Astrocyte (in vitro differentiated cells and primary cell): Measurements from ENCODE around the gene ATP13A2. TPM values are rescaled to one million over a fixed set of nuclear protein-coding genes. Genes with fewer than 3 reads are reported as not detected.

Source experiments
- DNase-seq: peaks from one replicate; pipeline ENCODE4 v3.0.0-alpha.2; 2010; ENCODE audit warnings: low read depth
- FAIRE-seq: peaks from 2 replicates; lab custom pipeline; 2011; peaks lifted over from hg19 to GRCh38; lab: Jason Lieb, UNC
- H2AFZ ChIP-seq: 2 replicates; pipeline ENCODE4 v1.6.0; 2012; ENCODE audit warnings: low read depth, low read length, inconsistent platforms
- H3K27ac ChIP-seq: 2 replicates; pipeline ENCODE4 v1.5.1; 2011; ENCODE audit warnings: low read depth, low read length, inconsistent platforms
- H3K27me3 ChIP-seq: 2 replicates; pipeline ENCODE4 v1.6.0; 2011; ENCODE audit warnings: low read length, inconsistent platforms; ENCODE audit not compliant: insufficient read depth
- H3K36me3 ChIP-seq: 2 replicates; pipeline ENCODE4 v1.5.1; 2011; ENCODE audit warnings: low read length, inconsistent platforms; ENCODE audit not compliant: insufficient read depth
- H3K4me1 ChIP-seq: 2 replicates; pipeline ENCODE4 v1.5.1; 2011; ENCODE audit warnings: low read length, inconsistent platforms; ENCODE audit not compliant: insufficient read depth
- H3K4me2 ChIP-seq: 2 replicates; pipeline ENCODE4 v1.6.0; 2012; ENCODE audit warnings: low read length, inconsistent platforms
- H3K4me3 ChIP-seq: 2 replicates; pipeline ENCODE4 v1.5.1; 2011; ENCODE audit warnings: low read depth, mild to moderate bottlenecking, low read length, inconsistent platforms; ENCODE audit not compliant: insufficient read depth
- H3K79me2 ChIP-seq: 2 replicates; pipeline ENCODE4 v1.6.0; 2012; ENCODE audit warnings: mild to moderate bottlenecking, low read length, inconsistent platforms; ENCODE audit not compliant: insufficient read depth
- H3K9ac ChIP-seq: 2 replicates; pipeline ENCODE4 v1.6.0; 2012; ENCODE audit warnings: mild to moderate bottlenecking, low read length, inconsistent platforms
- H3K9me3 ChIP-seq: 2 replicates; pipeline ENCODE4 v1.5.1; 2012; ENCODE audit warnings: low read depth, mild to moderate bottlenecking, low read length, inconsistent platforms; ENCODE audit not compliant: insufficient read depth
- H4K20me1 ChIP-seq: 2 replicates; pipeline ENCODE4 v1.6.0; 2012; ENCODE audit warnings: low read length, inconsistent platforms; ENCODE audit not compliant: insufficient read depth
- H3K27ac Mint-ChIP-seq: one replicate; pipeline ENCODE4 v1.8.0; 2021; ENCODE audit warnings: mild to moderate bottlenecking, mixed read lengths; ENCODE audit not compliant: unreplicated experiment
- H3K27me3 Mint-ChIP-seq: one replicate; pipeline ENCODE4 v1.8.0; 2021; ENCODE audit warnings: low read depth, mixed read lengths; ENCODE audit not compliant: unreplicated experiment
- H3K36me3 Mint-ChIP-seq: one replicate; pipeline ENCODE4 v1.8.0; 2021; ENCODE audit warnings: low read depth, mixed read lengths; ENCODE audit not compliant: unreplicated experiment
- H3K4me1 Mint-ChIP-seq: one replicate; pipeline ENCODE4 v1.8.0; 2021; ENCODE audit warnings: low read depth, mixed read lengths; ENCODE audit not compliant: unreplicated experiment
- H3K4me3 Mint-ChIP-seq: one replicate; pipeline ENCODE4 v1.8.0; 2021; ENCODE audit warnings: mild to moderate bottlenecking, moderate library complexity, mixed read lengths; ENCODE audit not compliant: unreplicated experiment
- H3K9me3 Mint-ChIP-seq: one replicate; pipeline ENCODE4 v1.8.0; 2021; ENCODE audit warnings: mild to moderate bottlenecking, mixed read lengths; ENCODE audit not compliant: unreplicated experiment
- CTCF ChIP-seq: IDR thresholded peaks from 2 replicates; pipeline ENCODE4 v1.5.1; 2011; ENCODE audit warnings: low read depth, mild to moderate bottlenecking, inconsistent platforms, low read length, moderate library complexity; ENCODE audit not compliant: insufficient read depth
- EZH2 ChIP-seq: IDR thresholded peaks from 2 replicates; pipeline ENCODE4 v1.6.1; 2012; ENCODE audit warnings: mild to moderate bottlenecking, low read length, inconsistent platforms; ENCODE audit not compliant: insufficient read depth
- total RNA-seq: library from RNA; stranded (reverse); gene quantifications from 2 replicates; pipeline ENCODE4 v1.2.1, GENCODE V29; 2021

ATP13A2 gene
- total RNA-seq, 1 donor from 2014 or later = 67.8 TPM

GRCh38 chr1:17052641-17053040 is 40.9 kb upstream of the ATP13A2 start:
- peak overlapping the region; percentile 96 for H3K9ac ChIP-seq
- TF ChIP-seq CTCF = no peak
- no peak for TF ChIP-seq EZH2
- no peak for DNase-seq
- H3K79me2 ChIP-seq = peaks cover 54% of the 10 kb centered on the region
- Mint-ChIP-seq H3K4me1 (peaks cover 7% of the 10 kb centered on the region), H3K4me3 (peak overlapping the region; percentile 95), H3K27ac (no peak overlapping the region), H3K27me3 (no peaks in the 10 kb centered on the region), H3K36me3 (no peaks in the 10 kb centered on the region), H3K9me3 (no peaks in the 10 kb centered on the region)
- H3K9me3 ChIP-seq = no peaks in the 10 kb centered on the region
- peak overlapping the region; percentile 100 for H3K4me3 ChIP-seq
- H3K4me2 ChIP-seq = peak overlapping the region; percentile 99
- no peak overlapping the region for H2AFZ ChIP-seq
- FAIRE-seq = no peak
- H3K27ac ChIP-seq = no peak overlapping the region
- H3K36me3 ChIP-seq = peaks cover 13% of the 10 kb centered on the region
- peaks cover 10% of the 10 kb centered on the region for H3K4me1 ChIP-seq
- peaks cover 42% of the 10 kb centered on the region for H4K20me1 ChIP-seq
- no peaks in the 10 kb centered on the region for H3K27me3 ChIP-seq

DNA sequence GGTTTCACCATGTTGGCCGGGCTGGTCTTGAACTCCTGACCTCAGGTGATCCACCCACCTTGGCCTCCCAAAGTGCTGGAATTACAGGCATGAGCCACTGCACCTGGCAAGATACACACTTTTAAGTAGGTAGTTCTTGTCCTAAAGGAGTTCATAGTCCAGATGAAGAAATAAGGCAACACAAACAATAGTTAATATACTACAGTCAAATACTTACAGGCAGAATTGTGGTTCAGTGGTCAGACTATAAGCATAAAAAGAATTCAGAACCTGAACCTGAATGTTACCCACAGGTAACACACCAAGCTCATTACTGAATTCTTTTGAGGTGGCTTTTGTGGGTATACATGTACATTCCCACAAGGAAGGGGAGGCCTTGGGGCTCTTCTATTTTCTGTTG is 40.3 kb upstream of the ATP13A2 start:
- Histone ChIP-seq H3K79me2 (peaks cover 56% of the 10 kb centered on the region), H3K27ac (no peak overlapping the region), H3K4me2 (peak overlapping the region; percentile 99), H3K9me3 (no peaks in the 10 kb centered on the region), H2AFZ (no peak overlapping the region), H3K4me3 (no peak overlapping the region), H3K9ac (no peak overlapping the region), H4K20me1 (peaks cover 47% of the 10 kb centered on the region), H3K4me1 (peaks cover 10% of the 10 kb centered on the region), H3K27me3 (no peaks in the 10 kb centered on the region), H3K36me3 (peaks cover 13% of the 10 kb centered on the region)
- no peak for FAIRE-seq
- Mint-ChIP-seq H3K9me3 (no peaks in the 10 kb centered on the region), H3K4me1 (peaks cover 7% of the 10 kb centered on the region), H3K27ac (no peak overlapping the region), H3K27me3 (no peaks in the 10 kb centered on the region), H3K4me3 (peak overlapping the region; percentile 95), H3K36me3 (no peaks in the 10 kb centered on the region)
- no peak for DNase-seq
- TF ChIP-seq EZH2 (no peak), CTCF (no peak)

DNA sequence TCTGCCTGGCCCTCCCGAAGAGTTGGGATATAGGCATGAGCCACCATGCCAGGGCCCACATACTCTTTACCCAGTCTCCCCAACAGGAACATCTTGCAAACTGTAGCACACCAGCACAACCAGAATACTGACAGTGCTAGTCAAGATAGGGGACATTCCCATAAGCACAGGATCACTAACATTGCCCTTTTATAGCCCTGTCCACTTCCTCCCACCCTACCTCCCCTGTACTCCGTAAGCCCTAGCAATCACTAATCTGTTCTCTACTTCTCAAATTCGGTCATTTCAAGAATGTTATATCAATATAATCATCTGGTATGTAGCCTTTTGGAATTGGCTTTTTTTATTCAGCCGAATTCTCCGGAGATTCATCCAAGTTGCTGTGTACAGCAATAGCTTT is 36.2 kb upstream of the ATP13A2 start:
- no peak for TF ChIP-seq EZH2
- TF ChIP-seq CTCF = no peak
- H3K27me3 Mint-ChIP-seq = no peaks in the 10 kb centered on the region
- Histone ChIP-seq H3K4me1 (peaks cover 9% of the 10 kb centered on the region), H4K20me1 (peaks cover 45% of the 10 kb centered on the region), H3K9me3 (no peaks in the 10 kb centered on the region), H3K27me3 (no peaks in the 10 kb centered on the region), H2AFZ (no peak overlapping the region), H3K79me2 (peaks cover 68% of the 10 kb centered on the region), H3K4me2 (no peak overlapping the region), H3K36me3 (peaks cover 33% of the 10 kb centered on the region), H3K4me3 (no peak overlapping the region), H3K27ac (no peak overlapping the region), H3K9ac (no peak overlapping the region)
- no peak for FAIRE-seq
- DNase-seq = no peak
- H3K4me3 Mint-ChIP-seq = no peak overlapping the region
- no peak overlapping the region for H3K27ac Mint-ChIP-seq
- H3K9me3 Mint-ChIP-seq = no peaks in the 10 kb centered on the region
- peaks cover 3% of the 10 kb centered on the region for H3K36me3 Mint-ChIP-seq
- H3K4me1 Mint-ChIP-seq = peaks cover 10% of the 10 kb centered on the region
